ENCODE data around the gene AMZ1.

DNA sequence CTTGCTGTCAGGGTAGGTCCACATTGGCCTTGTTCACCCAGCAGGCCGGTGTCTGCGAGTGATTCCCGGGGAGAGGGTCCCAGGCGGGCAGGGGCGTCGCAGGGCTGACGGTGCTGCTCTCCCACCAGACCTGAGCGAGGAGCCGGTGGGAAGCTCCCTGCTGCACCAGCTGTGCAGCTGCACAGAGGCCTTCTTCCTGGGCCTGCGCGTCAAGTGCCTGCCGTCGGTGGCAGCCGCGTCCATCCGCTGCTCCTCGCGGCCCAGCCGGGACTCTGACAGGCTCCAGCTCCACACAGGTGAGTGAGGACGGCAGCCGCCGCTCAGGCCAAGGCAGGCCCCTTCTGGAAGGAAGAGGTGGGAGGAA is 14.6 kb downstream of the AMZ1 start:
- TF ChIP-seq POLR2A (IDR thresholded peaks at IDR 0.05) = no peak
- TF ChIP-seq CTCF (IDR thresholded peaks at IDR 0.05) = no peak
